Measurements from ENCODE around the gene NCAM2. TPM values are rescaled to one million over a fixed set of nuclear protein-coding genes. Genes with fewer than 3 reads are reported as not detected.

The NCAM2 gene
- total and polyA plus RNA-seq, 2 of the 8 experiments (the other 6 are each of a cell fraction or from before 2014, with no cell fraction given) = 0.14 to 1.1 TPM

DNA sequence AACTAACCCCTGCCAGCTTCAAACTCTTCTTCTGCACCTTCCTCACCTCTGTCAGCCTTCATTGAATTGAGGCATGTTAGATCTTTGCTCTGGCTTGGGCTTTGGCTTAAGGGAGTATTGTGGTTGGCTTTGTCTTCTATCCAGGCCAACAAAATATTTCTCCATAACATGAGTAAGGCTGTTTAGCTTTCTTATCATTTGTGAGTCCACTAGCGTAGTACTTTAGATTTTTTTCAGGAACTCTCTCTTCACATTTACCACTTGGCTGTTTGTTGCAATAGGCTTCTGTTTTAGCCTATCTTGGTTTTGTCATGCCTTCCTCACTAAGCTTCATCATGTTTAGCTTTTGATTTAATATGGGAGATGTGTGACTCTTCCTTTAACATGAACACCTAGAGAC is 417.5 kb downstream of the NCAM2 start:
- no peaks in the 10 kb centered on the region for H3K23me2 ChIP-seq (ENCODE audit: low read depth, low read length)
- POLR2A ChIA-PET (ENCODE audit: partially characterized antibody) = no interaction called here
- no peak for FAIRE-seq

More for the DNA sequence above, 417.5 kb downstream of the NCAM2 start:
- H3K4ac ChIP-seq (replicated peaks; ENCODE audit: insufficient read length, low read depth, low read length) = no peak overlapping the region
- H3K4me1 ChIP-seq (replicated peaks in 1 of 4; ENCODE audit: control insufficient read depth in 3 of 4, insufficient read depth in 4 of 4, low read length in 3 of 4) = no peaks in the 10 kb centered on the region
- no peak overlapping the region for H2BK12ac ChIP-seq (ENCODE audit: low read depth, low read length)
- H3K36me3 ChIP-seq (ENCODE audit: control insufficient read depth in 2 of 4, insufficient read depth in 4 of 4, low read length in 3 of 4) = no peaks in the 10 kb centered on the region
- no peak overlapping the region for H3K4me2 ChIP-seq (ENCODE audit: insufficient read depth in 1 of 2, low read depth in 2 of 2, low read length in 2 of 2)
- no peak overlapping the region for H2BK20ac ChIP-seq (ENCODE audit: low read length)
- no peaks in the 10 kb centered on the region for H3K9me3 ChIP-seq (ENCODE audit: insufficient read depth in 2 of 2, low read depth in 1 of 2, low read length in 1 of 2)
- no peak overlapping the region for H3K56ac ChIP-seq (replicated peaks; ENCODE audit: insufficient read length, low read depth, low read length)
- TF ChIP-seq JUN (IDR thresholded peaks at IDR 0.05; ENCODE audit: low read depth, low read length) (no peak), CHD1 (IDR thresholded peaks at IDR 0.05; ENCODE audit: low read depth, low read length) (no peak), TCF12 (IDR thresholded peaks at IDR 0.05; ENCODE audit: low read depth, low read length) (no peak), GABPA (IDR thresholded peaks at IDR 0.05; ENCODE audit: borderline replicate concordance, insufficient read depth, low read length) (no peak), TAF7 (optimal IDR thresholded peaks at IDR 0.05; ENCODE audit: borderline replicate concordance, low read depth, low read length) (no peak), CTBP2 (IDR thresholded peaks at IDR 0.05; ENCODE audit: borderline replicate concordance, insufficient read depth, insufficient read length, low read length) (no peak), JUND (IDR thresholded peaks at IDR 0.05; ENCODE audit: low read length) (no peak), RXRA (IDR thresholded peaks at IDR 0.05; ENCODE audit: insufficient read depth, low read depth, low read length) (no peak), CBX5 (IDR thresholded peaks at IDR 0.05; ENCODE audit: low read depth, low read length) (no peak), SIRT6 (IDR thresholded peaks at IDR 0.05; ENCODE audit: low read length) (no peak), KDM5A (IDR thresholded peaks at IDR 0.05; ENCODE audit: low read length) (no peak), POLR2A (IDR thresholded peaks at IDR 0.05; ENCODE audit: control extremely low read depth in 1 of 2, low read depth in 2 of 2, low read length in 2 of 2) (no peak)
- no peak overlapping the region for H3K18ac ChIP-seq (ENCODE audit: extremely low read depth, low read length)
- no peak overlapping the region for H2AFZ ChIP-seq (ENCODE audit: low read length)
- H3K4me3 ChIP-seq (ENCODE audit: extremely low read depth in 1 of 4, insufficient read depth in 2 of 4, low read depth in 3 of 4, low read length in 4 of 4) = no peak overlapping the region
- H2AK5ac ChIP-seq (ENCODE audit: low read depth, low read length) = no peak overlapping the region
- no peak overlapping the region for H4K5ac ChIP-seq (ENCODE audit: insufficient read length, low read depth, low read length)
- no peak overlapping the region for H3K9ac ChIP-seq (replicated peaks in 1 of 4; ENCODE audit: extremely low read depth in 1 of 4, low read depth in 3 of 4, low read length in 3 of 4)
- no peaks in the 10 kb centered on the region for H4K20me1 ChIP-seq (replicated peaks in 1 of 2; ENCODE audit: control insufficient read depth in 1 of 2, insufficient read depth in 2 of 2, low read length in 2 of 2)
- H3K27me3 ChIP-seq (replicated peaks in 1 of 4; ENCODE audit: control insufficient read depth in 3 of 4, extremely low read depth in 1 of 4, insufficient read depth in 3 of 4, low read length in 3 of 4) = no peaks in the 10 kb centered on the region
- 95% methylated on average over 1 of the region's 1 CpG; no CpG with 5 or more reads in 1 of the 2 experiments for WGBS, 2 experiments (ENCODE audit: extremely low coverage in 1 of 2, insufficient coverage in 1 of 2, insufficient read length in 1 of 2, insufficient replicate concordance in 2 of 2, low coverage in 1 of 2, low lambda C conversion rate in 2 of 2, missing lambda C conversion rate in 1 of 2)
- H4K91ac ChIP-seq (replicated peaks; ENCODE audit: insufficient read length, low read length) = no peak overlapping the region
- no peak for DNase-seq (ENCODE audit: low read depth in 1 of 2, low spot score in 2 of 2)
- no peak overlapping the region for H2BK120ac ChIP-seq (replicated peaks; ENCODE audit: low read depth, low read length)
- no peak overlapping the region for H3K14ac ChIP-seq (ENCODE audit: insufficient read length)
- no peaks in the 10 kb centered on the region for H3K79me1 ChIP-seq (ENCODE audit: low read depth, low read length)
- no peak overlapping the region for H2BK5ac ChIP-seq (ENCODE audit: low read depth, low read length)
- H4K8ac ChIP-seq (ENCODE audit: extremely low read depth, insufficient read depth, low read length) = no peak overlapping the region
- H3K27ac ChIP-seq (ENCODE audit: low read depth, low read length) = no peak overlapping the region
- H3K23ac ChIP-seq (ENCODE audit: insufficient read length) = no peak overlapping the region
- H2BK15ac ChIP-seq (ENCODE audit: low read length) = no peak overlapping the region
- CTCF ChIA-PET (ENCODE audit: partially characterized antibody) = interaction anchor here (0.5 to 0.6 kb wide), 2 partner anchors 35 to 270 kb away, joined by 3 to 4 read pairs; no protein-coding TSS in a partner anchor
- H3K79me2 ChIP-seq (ENCODE audit: control insufficient read depth in 1 of 2, insufficient read depth in 2 of 2, low read length in 2 of 2) = no peaks in the 10 kb centered on the region
